ENCODE data around the gene CD33.

CD33 gene

GRCh38 chr19:51246164-51246552 is 21.3 kb downstream of the CD33 start:
- H3K4me3 ChIP-seq = no peak overlapping the region
- H3K9me3 ChIP-seq (ENCODE audit: low read depth, low read length) = no peaks in the 10 kb centered on the region
- no peak overlapping the region for H3K9ac ChIP-seq (ENCODE audit: insufficient read length)
- H3K36me3 ChIP-seq (ENCODE audit: insufficient read depth, low read length) = no peaks in the 10 kb centered on the region
- H3K27ac ChIP-seq = no peak overlapping the region
- no peak for TF ChIP-seq EZH2 (IDR thresholded peaks at IDR 0.05)
- TF ChIP-seq FOXP2 (optimal IDR thresholded peaks at IDR 0.05; ENCODE audit: control extremely low read depth, extremely low read length, insufficient read depth) = no peak
- TF ChIP-seq POLR2AphosphoS5 (IDR thresholded peaks at IDR 0.05; ENCODE audit: borderline replicate concordance, low read depth, low read length) = no peak
- no peak for DNase-seq (ENCODE audit: low read depth, low spot score)

GRCh38 chr19:51247972-51248590 is 23.2 kb downstream of the CD33 start:
- H3K36me3 ChIP-seq (ENCODE audit: insufficient read depth, low read length) = no peaks in the 10 kb centered on the region
- H3K4me3 ChIP-seq = no peak overlapping the region
- H3K27ac ChIP-seq = no peak overlapping the region
- DNase-seq (ENCODE audit: low read depth, low spot score) = no peak
- H3K9me3 ChIP-seq (ENCODE audit: low read depth, low read length) = no peaks in the 10 kb centered on the region
- TF ChIP-seq POLR2AphosphoS5 (IDR thresholded peaks at IDR 0.05; ENCODE audit: borderline replicate concordance, low read depth, low read length) (no peak), EZH2 (IDR thresholded peaks at IDR 0.05) (no peak), FOXP2 (optimal IDR thresholded peaks at IDR 0.05; ENCODE audit: control extremely low read depth, extremely low read length, insufficient read depth) (no peak)
- no peak overlapping the region for H3K9ac ChIP-seq (ENCODE audit: insufficient read length)

GRCh38 chr19:51250786-51251467 is 26.0 kb downstream of the CD33 start, which contains the start of gene SIGLECL1:
TSS of gene SIGLECL1 (plus strand) at chr19:51251080. CDS start at chr19:51264073, 12,993 bp downstream.
- no peaks in the 10 kb centered on the region for H3K9me3 ChIP-seq (ENCODE audit: low read depth, low read length)
- TF ChIP-seq POLR2AphosphoS5 (IDR thresholded peaks at IDR 0.05; ENCODE audit: borderline replicate concordance, low read depth, low read length) (no peak), FOXP2 (optimal IDR thresholded peaks at IDR 0.05; ENCODE audit: control extremely low read depth, extremely low read length, insufficient read depth) (no peak), EZH2 (IDR thresholded peaks at IDR 0.05) (no peak)

GRCh38 chr19:51251468-51251820 is 26.6 kb downstream of the CD33 start:
- no peaks in the 10 kb centered on the region for H3K36me3 ChIP-seq (ENCODE audit: insufficient read depth, low read length)
- no peak for DNase-seq (ENCODE audit: low read depth, low spot score)
- no peak overlapping the region for H3K27ac ChIP-seq
- no peaks in the 10 kb centered on the region for H3K9me3 ChIP-seq (ENCODE audit: low read depth, low read length)
- H3K4me3 ChIP-seq = no peak overlapping the region
- H3K9ac ChIP-seq (ENCODE audit: insufficient read length) = no peak overlapping the region
- TF ChIP-seq FOXP2 (optimal IDR thresholded peaks at IDR 0.05; ENCODE audit: control extremely low read depth, extremely low read length, insufficient read depth) = no peak
- no peak for TF ChIP-seq EZH2 (IDR thresholded peaks at IDR 0.05)
- TF ChIP-seq POLR2AphosphoS5 (IDR thresholded peaks at IDR 0.05; ENCODE audit: borderline replicate concordance, low read depth, low read length) = no peak

More at GRCh38 chr19:51250786-51251467, 26.0 kb downstream of the CD33 start, which contains the start of gene SIGLECL1:
- no peak within 1 kb of the TSS for H3K9ac ChIP-seq (ENCODE audit: insufficient read length)
- no peak for DNase-seq (ENCODE audit: low read depth, low spot score)
- H3K36me3 ChIP-seq (ENCODE audit: insufficient read depth, low read length) = no peaks in the 10 kb centered on the region
- no peak within 1 kb of the TSS for H3K27ac ChIP-seq
- no peak within 1 kb of the TSS for H3K4me3 ChIP-seq

GRCh38 chr19:51252306-51253079 is 27.6 kb downstream of the CD33 start:
- no peak for TF ChIP-seq EZH2 (IDR thresholded peaks at IDR 0.05)
- TF ChIP-seq POLR2AphosphoS5 (IDR thresholded peaks at IDR 0.05; ENCODE audit: borderline replicate concordance, low read depth, low read length) = no peak
- no peak for TF ChIP-seq FOXP2 (optimal IDR thresholded peaks at IDR 0.05; ENCODE audit: control extremely low read depth, extremely low read length, insufficient read depth)
- Histone ChIP-seq H3K4me3 (no peak overlapping the region), H3K36me3 (ENCODE audit: insufficient read depth, low read length) (no peaks in the 10 kb centered on the region), H3K27ac (no peak overlapping the region), H3K9me3 (ENCODE audit: low read depth, low read length) (no peaks in the 10 kb centered on the region), H3K9ac (ENCODE audit: insufficient read length) (no peak overlapping the region)
- no peak for DNase-seq (ENCODE audit: low read depth, low spot score)

- Histone ChIP-seq H3K9me3 (ENCODE audit: low read depth, low read length) (no peaks in the 10 kb centered on the region), H3K36me3 (ENCODE audit: insufficient read depth, low read length) (no peaks in the 10 kb centered on the region), H3K4me3 (no peak overlapping the region), H3K27ac (no peak overlapping the region), H3K9ac (ENCODE audit: insufficient read length) (no peak overlapping the region)
- TF ChIP-seq FOXP2 (optimal IDR thresholded peaks at IDR 0.05; ENCODE audit: control extremely low read depth, extremely low read length, insufficient read depth) = no peak
- DNase-seq (ENCODE audit: low read depth, low spot score) = no peak
Observed at GRCh38 chr19:51253088-51253806, 28.4 kb downstream of the CD33 start.

GRCh38 chr19:51256155-51256625 is 31.3 kb downstream of the CD33 start:
- Histone ChIP-seq H3K27ac (no peak overlapping the region), H3K4me3 (no peak overlapping the region), H3K36me3 (ENCODE audit: insufficient read depth, low read length) (no peaks in the 10 kb centered on the region), H3K9me3 (ENCODE audit: low read depth, low read length) (no peaks in the 10 kb centered on the region), H3K9ac (ENCODE audit: insufficient read length) (no peak overlapping the region)
- TF ChIP-seq POLR2AphosphoS5 (IDR thresholded peaks at IDR 0.05; ENCODE audit: borderline replicate concordance, low read depth, low read length) (no peak), EZH2 (IDR thresholded peaks at IDR 0.05) (no peak), FOXP2 (optimal IDR thresholded peaks at IDR 0.05; ENCODE audit: control extremely low read depth, extremely low read length, insufficient read depth) (no peak)
- DNase-seq (ENCODE audit: low read depth, low spot score) = no peak

- no peak for TF ChIP-seq POLR2AphosphoS5 (IDR thresholded peaks at IDR 0.05; ENCODE audit: borderline replicate concordance, low read depth, low read length)
- no peak for TF ChIP-seq EZH2 (IDR thresholded peaks at IDR 0.05)
- no peak for TF ChIP-seq FOXP2 (optimal IDR thresholded peaks at IDR 0.05; ENCODE audit: control extremely low read depth, extremely low read length, insufficient read depth)
- DNase-seq (ENCODE audit: low read depth, low spot score) = no peak
- Histone ChIP-seq H3K36me3 (ENCODE audit: insufficient read depth, low read length) (no peaks in the 10 kb centered on the region), H3K27ac (no peak overlapping the region), H3K4me3 (no peak overlapping the region), H3K9me3 (ENCODE audit: low read depth, low read length) (no peaks in the 10 kb centered on the region), H3K9ac (ENCODE audit: insufficient read length) (no peak overlapping the region)
Observed at GRCh38 chr19:51257471-51257870, 32.6 kb downstream of the CD33 start.

Measured in SK-N-MC (cell line).